Measurements from ENCODE around the gene CLDN18.

Gene CLDN18

DNA sequence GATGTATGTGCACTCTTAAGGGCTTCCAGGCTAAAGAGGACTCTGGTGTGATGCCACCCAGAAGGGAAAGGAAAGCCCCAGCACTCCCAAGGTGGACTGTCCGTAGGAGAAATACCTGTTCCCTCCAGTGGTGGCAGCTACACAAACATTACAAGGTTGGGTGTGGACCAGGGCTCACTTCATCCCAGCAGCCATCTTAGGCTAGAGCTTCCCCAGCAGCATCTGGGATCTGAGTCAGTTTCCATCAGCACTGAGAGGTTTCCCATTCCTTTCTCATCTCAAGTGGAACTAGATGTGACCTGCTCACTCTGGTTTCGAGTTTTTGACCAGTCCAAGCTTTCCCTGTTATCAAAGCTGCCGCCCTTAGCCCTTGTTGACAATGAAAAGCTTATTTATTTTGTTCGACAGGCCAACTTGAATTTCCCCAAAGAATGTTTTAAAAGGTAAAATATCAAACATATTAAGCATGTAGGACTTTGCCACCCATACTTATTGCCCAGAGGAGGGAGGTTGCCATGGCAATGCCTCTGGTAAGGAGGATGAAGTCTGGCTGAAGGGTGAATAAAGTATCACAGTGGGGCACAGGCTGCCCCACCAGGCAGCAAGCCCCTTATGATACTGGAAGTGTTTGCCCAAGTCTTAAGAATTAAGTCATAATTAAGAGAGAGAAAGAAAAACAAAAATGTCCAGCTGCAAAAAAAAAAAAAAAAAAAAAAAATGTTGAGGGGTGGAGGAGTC is 28.9 kb downstream of the CLDN18 start:
- no peak overlapping the region for H3K4me3 ChIP-seq (ENCODE audit: severe bottlenecking)
- H3K27me3 ChIP-seq (ENCODE audit: insufficient read depth, poor library complexity, severe bottlenecking), result no peaks in the 10 kb centered on the region
- H3K27ac ChIP-seq (ENCODE audit: poor library complexity, severe bottlenecking), result no peak overlapping the region
- TF ChIP-seq CTCF (IDR thresholded peaks at IDR 0.05; ENCODE audit: poor library complexity, severe bottlenecking), result no peak
- H3K36me3 ChIP-seq (ENCODE audit: low read depth), result no peaks in the 10 kb centered on the region
- H3K9me3 ChIP-seq (ENCODE audit: severe bottlenecking), result no peaks in the 10 kb centered on the region
- DNase-seq (ENCODE audit: low spot score), result no peak
- no peak for ATAC-seq (ENCODE audit: low read depth)
- peaks cover 19% of the 10 kb centered on the region for H3K4me1 ChIP-seq (ENCODE audit: insufficient read depth, poor library complexity, severe bottlenecking)

DNA sequence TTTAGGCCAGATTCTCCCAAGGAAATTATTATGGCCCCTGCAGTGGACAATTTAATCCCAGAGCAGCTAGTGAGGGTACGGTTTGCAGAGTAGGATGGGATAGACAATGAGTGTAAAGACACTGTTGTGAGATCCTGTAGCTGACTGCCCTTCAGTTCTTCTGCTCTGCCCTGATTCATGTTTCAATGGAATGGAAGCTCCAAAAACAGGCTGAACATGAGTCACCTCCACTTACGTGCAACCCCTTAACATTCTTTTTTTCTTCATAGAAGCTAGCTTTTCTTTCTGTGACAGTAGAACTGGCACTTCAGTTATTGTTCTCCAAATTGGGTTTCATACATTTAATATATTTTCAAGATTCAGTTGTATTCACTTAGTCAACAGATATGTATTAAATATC is 32.1 kb downstream of the CLDN18 start:
- Histone ChIP-seq H3K36me3 (ENCODE audit: low read depth) (no peaks in the 10 kb centered on the region), H3K27me3 (ENCODE audit: insufficient read depth, poor library complexity, severe bottlenecking) (no peaks in the 10 kb centered on the region), H3K4me3 (ENCODE audit: severe bottlenecking) (no peak overlapping the region), H3K9me3 (ENCODE audit: severe bottlenecking) (no peaks in the 10 kb centered on the region), H3K27ac (ENCODE audit: poor library complexity, severe bottlenecking) (peak overlapping the region; percentile 4), H3K4me1 (ENCODE audit: insufficient read depth, poor library complexity, severe bottlenecking) (peaks cover 26% of the 10 kb centered on the region)
- peak; percentile 65 for ATAC-seq (ENCODE audit: low read depth)
- no peak for TF ChIP-seq CTCF (IDR thresholded peaks at IDR 0.05; ENCODE audit: poor library complexity, severe bottlenecking)
- DNase-seq (ENCODE audit: low spot score), result no peak

DNA sequence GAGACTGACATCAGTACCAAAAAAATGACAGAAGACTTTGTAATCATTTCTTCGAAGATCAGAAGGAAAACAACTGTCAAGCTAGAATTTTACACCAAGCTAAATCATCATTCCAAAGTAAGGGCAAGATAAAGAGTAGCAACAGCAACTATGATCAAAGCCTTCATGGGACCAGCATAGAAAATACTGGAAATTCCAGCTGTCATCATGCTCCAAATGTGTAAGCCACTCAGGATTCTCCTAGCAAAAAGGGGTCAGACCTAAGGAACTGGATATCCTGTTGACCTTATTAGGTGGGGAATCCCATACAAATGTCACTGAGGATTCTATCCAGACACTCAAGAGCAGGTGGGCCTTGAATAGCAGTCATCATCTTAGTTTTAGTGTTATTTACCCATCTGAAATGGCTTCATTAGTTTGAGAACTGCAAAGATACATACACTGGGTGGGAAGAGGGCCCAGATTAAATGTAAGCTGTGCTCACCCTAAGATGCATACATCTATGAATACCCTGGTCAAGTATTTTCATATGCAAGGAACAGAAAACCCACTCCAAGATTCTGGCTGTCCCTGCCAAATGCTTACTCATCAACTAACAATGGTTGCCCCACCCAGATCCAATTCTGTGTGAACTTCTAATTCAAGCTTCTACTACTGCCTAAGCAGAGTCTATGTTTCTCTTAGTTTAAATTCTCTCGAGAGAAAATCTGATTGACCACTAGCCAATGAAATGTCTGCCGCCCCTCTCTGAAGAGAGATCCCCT is 33.5 kb downstream of the CLDN18 start:
- DNase-seq (ENCODE audit: low spot score) (no peak), ATAC-seq (ENCODE audit: low read depth) (peak; percentile 86)
- no peaks in the 10 kb centered on the region for H3K36me3 ChIP-seq (ENCODE audit: low read depth)
- TF ChIP-seq CTCF (IDR thresholded peaks at IDR 0.05; ENCODE audit: poor library complexity, severe bottlenecking), result no peak
- H3K4me3 ChIP-seq (ENCODE audit: severe bottlenecking), result no peak overlapping the region
- peaks cover 26% of the 10 kb centered on the region for H3K4me1 ChIP-seq (ENCODE audit: insufficient read depth, poor library complexity, severe bottlenecking)
- no peaks in the 10 kb centered on the region for H3K27me3 ChIP-seq (ENCODE audit: insufficient read depth, poor library complexity, severe bottlenecking)
- H3K9me3 ChIP-seq (ENCODE audit: severe bottlenecking), result no peaks in the 10 kb centered on the region
- H3K27ac ChIP-seq (ENCODE audit: poor library complexity, severe bottlenecking), result peak overlapping the region; percentile 36

- Histone ChIP-seq H3K4me1 (ENCODE audit: insufficient read depth, poor library complexity, severe bottlenecking) (peaks cover 26% of the 10 kb centered on the region), H3K27ac (ENCODE audit: poor library complexity, severe bottlenecking) (no peak overlapping the region), H3K27me3 (ENCODE audit: insufficient read depth, poor library complexity, severe bottlenecking) (no peaks in the 10 kb centered on the region), H3K9me3 (ENCODE audit: severe bottlenecking) (no peaks in the 10 kb centered on the region), H3K4me3 (ENCODE audit: severe bottlenecking) (no peak overlapping the region), H3K36me3 (ENCODE audit: low read depth) (no peaks in the 10 kb centered on the region)
- DNase-seq (ENCODE audit: low spot score), result no peak
- ATAC-seq (ENCODE audit: low read depth), result no peak
- TF ChIP-seq CTCF (IDR thresholded peaks at IDR 0.05; ENCODE audit: poor library complexity, severe bottlenecking), result no peak
Measured at GRCh38 chr3:138046085-138046484, 36.1 kb downstream of the CLDN18 start.

DNA sequence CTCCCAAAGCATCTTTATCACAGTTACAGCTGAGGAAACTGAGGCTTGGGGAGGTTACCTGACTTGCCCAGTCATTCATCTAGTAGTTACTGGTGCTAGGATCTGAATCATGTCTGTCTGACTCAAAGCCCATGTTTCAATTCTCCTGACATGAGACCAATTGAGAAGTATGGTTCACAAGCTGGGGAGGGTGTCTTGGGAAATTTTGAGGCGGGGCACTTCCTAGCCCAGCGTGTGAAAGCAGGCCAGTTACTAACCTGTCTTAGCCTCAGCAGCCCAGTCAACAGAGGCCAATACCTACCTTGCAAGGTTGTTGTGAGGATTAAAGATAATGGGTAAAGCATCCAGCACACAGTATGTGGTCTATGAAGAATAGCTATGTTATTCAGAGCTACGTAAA is 37.0 kb downstream of the CLDN18 start:
- Histone ChIP-seq H3K36me3 (ENCODE audit: low read depth) (no peaks in the 10 kb centered on the region), H3K27ac (ENCODE audit: poor library complexity, severe bottlenecking) (no peak overlapping the region), H3K4me1 (ENCODE audit: insufficient read depth, poor library complexity, severe bottlenecking) (peaks cover 20% of the 10 kb centered on the region), H3K27me3 (ENCODE audit: insufficient read depth, poor library complexity, severe bottlenecking) (no peaks in the 10 kb centered on the region), H3K9me3 (ENCODE audit: severe bottlenecking) (no peaks in the 10 kb centered on the region), H3K4me3 (ENCODE audit: severe bottlenecking) (no peak overlapping the region)
- TF ChIP-seq CTCF (IDR thresholded peaks at IDR 0.05; ENCODE audit: poor library complexity, severe bottlenecking), result no peak
- ATAC-seq (ENCODE audit: low read depth), result peak; percentile 7; the same call in 1 of the 3 replicates
- DNase-seq (ENCODE audit: low spot score), result no peak
